GM21381 (cell line): Measurements from ENCODE around the gene SRP68.

Experiments
- ATAC-seq: cut with Tn5 transposase; IDR thresholded peaks from one replicate; pipeline ENCODE4 v1.9.1; 2021; ENCODE audit warnings: mild to moderate bottlenecking, moderate library complexity; ENCODE audit not compliant: unreplicated experiment

SRP68 gene

DNA sequence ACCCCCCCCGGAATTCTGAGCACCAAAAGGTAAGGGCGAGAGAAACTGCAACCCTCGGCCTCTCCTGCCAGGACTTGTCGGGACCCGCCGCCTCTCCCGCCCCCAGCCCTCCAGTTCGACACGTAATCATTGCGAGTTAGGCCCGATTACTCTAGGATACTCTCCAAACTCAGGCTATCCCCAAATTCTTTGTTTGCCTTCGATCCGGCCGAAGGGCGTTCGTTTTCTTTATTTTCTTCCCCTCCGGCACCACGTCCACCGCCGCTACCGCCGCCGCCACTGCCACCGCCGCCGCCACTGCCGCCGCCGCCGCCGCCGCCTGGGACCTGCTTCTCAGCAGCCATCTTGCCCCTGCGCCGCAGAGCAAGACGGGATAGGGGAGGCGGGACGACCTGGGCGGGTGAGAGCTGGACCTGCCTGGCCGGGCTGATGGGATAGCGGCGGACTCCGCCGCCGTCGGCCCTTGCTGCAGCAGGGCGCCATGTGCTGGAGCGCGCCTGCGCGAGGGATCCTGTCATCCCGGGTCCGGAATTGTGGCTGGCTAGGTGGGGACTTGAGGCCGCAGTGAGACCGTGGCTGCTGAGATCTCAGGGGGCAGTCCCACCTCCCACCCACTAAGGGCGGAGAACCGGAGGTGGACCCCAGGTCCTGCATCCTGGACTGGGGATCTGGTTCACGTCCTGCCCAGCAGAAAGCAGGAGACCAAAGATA is at the start of gene SRP68:
Gene SRP68 (minus strand): TSS at position 370 of the 711 bp plus-strand sequence. CDS start 26 bp downstream, at position 344.
- peak; percentile 94 for ATAC-seq

DNA sequence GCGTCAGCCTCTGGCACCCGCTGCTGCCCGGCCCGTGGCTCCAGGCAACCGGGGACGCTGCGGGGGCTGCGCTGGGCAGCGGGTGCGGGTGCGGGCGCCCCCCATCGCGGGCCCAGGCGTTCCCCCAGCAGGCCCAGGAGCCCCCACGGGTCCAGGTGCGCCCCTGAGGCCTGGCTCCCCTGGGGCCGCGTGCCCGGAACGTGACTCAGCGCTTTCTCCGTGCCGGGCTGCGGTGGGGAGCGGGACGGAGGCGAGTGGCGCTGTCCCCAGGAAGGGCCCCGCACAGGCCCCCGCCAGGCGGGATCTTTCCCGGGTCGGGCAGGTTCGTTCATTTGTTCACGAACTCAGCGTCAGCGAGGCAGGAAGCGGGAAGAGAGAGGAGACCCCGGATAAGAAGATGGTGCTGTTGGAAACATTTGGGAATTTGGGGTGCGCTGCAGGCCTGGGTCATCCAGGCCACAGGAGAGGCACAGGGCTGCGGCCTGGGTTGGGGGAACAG is 49.7 kb upstream of the SRP68 start:
- no peak for ATAC-seq

DNA sequence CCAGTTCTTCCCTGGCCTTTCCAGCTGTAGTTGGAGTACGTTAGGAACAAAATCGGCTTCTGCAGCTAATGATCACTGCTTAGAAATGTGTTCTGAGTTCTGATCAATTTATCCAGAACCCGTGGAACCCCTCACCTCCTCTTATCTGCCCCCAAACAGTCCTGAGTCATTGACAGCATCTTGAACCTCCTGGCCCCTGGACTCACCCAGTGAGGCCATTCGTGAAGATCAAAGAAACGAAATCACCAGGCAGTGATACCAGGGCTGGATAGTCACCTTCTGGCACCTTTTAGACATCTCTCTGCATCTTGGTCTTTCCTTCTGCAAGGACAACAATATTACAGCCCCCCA is 48.3 kb upstream of the SRP68 start:
- ATAC-seq: no peak

DNA sequence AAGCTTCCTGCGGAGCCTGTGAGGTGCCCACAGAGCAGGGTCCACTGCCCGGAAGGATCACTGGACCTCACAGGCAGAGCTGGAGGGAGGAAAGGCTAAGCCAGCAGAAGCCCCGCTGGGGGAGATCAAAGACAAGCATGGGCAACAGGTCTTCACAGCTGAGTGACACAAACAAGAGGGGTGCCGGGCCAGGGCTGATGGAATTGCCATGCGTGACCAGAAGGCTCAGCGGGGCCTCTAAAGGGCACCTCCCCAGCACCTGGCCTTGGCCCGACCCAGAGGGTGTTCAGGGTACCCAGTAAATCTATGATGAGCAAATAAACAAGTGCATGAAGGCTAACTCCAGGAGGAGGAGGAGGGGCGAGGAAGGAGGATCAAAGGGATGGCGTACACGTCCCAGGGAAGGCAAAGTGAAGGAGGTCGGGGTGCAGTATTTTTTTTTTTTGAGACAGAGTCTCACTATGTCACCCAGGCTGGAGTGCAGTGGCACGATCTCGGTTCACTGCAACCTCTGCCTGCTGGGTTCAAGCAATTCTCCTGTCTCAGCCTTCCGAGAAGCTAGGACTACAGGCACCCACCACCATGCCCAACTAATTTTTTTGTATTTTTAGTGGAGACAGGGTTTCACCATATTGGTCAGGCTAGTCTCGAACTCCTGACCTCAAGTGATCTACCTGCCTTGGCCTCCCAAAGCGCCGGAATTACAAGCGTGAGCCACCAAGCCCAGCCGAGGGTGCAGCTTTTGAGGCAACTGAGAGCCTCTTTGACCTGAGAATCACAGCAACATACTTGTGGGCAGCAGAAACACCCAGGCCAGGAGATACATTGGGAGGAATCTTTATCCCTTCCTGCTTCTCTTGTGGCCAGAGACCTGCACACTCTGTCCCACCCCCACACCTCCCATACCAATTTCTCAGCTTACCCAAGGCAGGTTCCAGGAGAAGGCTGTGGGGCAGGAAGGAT is 47.4 kb upstream of the SRP68 start:
- no peak for ATAC-seq

DNA sequence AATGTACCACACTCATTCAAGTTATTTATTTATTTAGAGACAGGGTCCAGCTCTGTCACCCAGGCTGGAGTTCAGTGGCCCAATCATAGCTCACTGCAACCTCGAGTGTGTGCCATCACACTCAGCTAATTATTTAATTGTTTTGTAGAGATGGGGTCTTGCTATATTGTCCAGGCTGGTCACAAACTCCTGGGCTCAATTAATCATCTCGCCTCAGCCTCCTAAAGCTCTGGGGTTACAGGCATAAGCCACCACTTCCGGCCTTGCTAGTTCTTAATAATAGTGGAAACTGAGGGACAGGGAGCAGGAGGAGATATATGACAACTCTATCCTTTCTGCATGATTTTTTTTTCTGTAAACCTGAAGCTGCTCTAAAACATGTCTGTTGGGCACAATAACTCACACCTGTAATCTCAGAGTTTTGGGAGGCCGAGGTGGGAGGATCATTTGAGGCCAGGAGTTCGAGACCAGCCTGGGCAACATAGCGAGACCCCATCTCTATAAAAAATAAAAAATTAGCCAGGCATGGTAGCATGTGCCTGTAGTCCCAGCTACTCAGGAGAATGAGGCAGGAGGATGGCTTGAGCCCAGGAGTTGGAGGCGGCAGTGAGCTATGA is 42.9 kb upstream of the SRP68 start:
- no peak for ATAC-seq

DNA sequence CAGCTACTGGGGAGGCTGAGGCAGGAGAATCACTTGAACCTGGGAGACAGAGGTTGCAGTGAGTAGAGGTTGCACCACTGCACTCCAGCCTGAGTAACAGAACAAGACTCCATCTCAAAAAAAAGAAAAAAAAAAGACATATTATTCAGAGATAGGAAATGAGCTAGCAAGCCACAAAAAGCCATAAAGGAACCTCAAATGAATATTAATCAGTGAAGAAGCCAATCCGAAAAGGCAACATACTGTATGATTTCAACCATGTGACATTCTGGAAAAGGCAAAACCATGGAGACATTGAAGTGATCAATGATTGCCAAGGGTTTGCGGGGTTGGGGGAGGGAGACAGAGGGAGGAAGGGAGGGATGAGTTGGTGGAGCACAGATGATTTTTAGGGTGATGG is 39.6 kb upstream of the SRP68 start:
- no peak for ATAC-seq

DNA sequence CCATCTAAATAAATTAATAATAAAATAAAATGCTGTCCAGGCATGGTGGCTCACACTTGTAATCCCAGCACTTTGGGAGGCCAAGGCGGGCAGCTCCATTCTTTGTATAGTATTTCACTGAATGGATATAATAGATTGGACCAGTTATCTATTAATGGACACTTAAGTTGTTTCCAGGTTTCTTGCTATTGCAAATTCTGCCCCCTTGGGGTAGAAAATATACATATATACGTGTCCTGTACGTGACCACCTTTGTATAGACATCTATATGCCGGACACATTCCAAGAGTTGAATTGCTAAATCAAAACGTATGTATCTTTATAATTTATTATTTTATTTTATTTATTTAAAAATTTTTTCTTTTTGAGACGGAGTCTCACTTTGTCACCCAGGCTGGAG is 35.2 kb upstream of the SRP68 start:
- ATAC-seq: no peak

DNA sequence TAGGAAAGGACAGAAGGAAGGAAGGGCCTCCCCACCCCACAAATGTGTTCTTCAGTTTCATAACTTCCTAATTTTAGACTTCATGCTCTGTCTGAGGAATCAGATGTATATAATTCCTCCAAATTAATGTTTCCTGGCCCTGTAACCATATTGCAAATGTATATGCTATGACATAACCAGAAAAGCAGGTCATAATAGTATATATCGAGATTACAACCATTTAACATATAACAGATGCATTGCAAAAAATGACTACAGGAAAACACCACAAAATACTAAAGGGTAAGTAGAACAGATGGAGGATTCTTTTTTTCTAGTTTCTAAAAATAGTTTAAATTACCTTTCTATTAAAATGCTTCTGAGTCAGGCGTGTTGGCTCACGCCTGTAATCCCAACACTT is 34.4 kb upstream of the SRP68 start:
- no peak for ATAC-seq

DNA sequence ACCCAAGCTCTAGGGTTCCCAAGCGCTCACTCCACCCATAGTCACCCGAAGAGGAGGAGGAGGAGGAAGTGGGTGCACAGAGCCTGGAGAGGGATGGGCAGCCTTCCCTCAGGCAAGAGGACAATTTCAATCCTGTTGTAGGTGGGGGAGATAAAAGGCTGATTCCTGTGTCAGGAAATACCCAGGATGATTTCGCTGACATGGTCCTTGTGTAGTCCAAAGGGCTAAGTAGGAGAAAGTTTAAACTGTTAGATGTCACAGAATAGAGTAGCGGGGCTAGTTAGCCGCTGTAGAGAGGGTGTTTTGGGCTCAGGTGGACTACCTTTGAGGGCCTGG is 32.5 kb upstream of the SRP68 start:
- no peak for ATAC-seq

DNA sequence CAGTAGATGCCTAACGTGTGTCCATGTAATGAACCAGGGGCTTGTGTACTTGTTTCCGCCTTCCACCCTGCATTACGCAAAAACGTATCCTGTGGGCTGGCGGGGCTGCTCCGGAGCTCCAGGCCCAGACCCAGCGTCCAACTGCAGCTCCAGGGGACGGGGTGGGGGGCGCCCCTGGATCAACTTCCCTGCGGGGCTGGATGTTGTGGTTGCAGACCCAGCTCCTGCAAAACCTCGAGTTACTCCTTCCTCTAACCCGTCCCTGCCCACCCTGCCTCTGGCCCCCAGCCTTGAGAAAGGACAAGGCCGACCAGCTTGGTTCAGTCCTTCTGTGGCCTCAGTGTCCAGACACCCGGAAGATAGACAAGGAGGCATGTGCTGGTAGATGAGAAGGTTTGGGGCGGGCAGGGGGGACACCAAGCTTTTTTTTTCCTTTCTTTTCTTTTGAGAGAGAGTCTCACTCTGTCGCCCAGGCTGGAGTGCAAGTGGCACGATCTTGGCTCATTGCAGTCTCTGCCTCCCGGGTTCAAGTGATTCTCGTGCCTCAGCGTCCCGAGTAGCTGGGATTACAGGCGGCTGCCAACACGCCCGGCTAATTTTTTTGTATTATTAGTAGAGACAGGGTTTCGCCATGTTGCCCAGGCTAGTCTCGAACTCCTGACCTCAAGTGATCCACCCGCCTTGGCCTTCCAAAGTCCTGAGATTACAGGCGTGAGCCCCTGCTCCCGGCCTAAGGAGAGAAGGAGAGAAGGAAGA is 32.0 kb upstream of the SRP68 start:
- ATAC-seq: no peak

DNA sequence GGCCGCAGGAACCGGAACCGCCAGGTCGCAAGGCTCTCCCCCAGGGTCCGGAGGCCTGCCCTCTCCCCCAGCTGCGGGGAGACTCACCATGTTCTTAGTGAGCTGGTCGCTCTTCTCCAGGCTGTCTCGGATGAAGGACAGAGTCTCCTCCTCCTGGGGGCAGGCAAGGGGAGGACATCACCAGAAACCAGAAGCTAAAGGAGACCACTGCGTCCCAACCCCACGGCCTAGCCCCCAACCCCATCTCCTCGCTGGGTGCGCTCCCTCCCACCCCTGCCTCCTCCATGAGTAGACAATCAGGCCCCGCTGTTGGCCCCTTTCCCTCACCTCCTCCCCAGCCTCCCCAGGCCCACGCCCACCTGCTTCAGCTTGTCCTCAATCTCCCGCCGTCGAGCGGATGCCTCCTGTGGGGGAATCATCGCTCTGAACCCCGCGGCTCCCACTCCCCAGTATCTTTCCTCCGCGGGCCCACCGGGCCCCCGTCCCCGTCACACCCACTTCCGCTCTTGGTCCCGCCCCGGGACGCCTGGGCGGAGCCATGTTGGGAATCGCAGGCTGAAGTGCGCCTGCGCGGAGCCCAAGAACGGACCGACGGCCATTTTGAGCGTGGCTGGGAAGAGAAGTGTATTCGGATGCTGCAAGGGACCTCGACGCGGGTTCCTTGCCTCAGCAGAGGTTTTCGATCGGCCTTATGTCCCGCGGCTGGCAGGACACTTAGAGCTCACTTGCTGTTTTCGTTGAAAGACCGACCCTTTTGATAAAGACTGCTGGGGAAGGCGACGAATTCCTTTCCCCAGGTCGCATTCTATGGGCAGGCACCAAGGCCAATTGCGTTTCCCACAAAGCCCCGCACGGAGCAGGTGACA is 31.2 kb upstream of the SRP68 start, which contains the start of gene EXOC7:
Gene EXOC7 (minus strand): TSS at position 514 of the 866 bp plus-strand sequence. CDS start 95 bp downstream, at position 419.
- peak; percentile 87 for ATAC-seq

DNA sequence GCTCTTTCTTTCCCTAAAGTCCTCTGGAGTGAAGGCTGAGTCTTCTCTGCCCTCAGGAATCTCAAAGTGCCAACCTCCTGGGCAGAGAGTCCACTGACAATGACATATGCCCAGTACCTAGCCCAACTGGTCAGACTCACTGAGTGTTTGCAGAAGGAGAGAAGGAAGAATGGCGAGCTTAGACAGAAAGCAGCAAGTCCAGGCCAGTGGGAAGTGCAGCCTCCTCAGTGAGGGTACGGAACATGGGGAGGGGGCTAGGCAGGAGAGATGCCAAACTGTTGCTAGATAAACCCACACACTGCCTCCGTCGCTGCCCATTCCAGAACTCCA is 30.6 kb upstream of the SRP68 start:
- ATAC-seq: no peak

DNA sequence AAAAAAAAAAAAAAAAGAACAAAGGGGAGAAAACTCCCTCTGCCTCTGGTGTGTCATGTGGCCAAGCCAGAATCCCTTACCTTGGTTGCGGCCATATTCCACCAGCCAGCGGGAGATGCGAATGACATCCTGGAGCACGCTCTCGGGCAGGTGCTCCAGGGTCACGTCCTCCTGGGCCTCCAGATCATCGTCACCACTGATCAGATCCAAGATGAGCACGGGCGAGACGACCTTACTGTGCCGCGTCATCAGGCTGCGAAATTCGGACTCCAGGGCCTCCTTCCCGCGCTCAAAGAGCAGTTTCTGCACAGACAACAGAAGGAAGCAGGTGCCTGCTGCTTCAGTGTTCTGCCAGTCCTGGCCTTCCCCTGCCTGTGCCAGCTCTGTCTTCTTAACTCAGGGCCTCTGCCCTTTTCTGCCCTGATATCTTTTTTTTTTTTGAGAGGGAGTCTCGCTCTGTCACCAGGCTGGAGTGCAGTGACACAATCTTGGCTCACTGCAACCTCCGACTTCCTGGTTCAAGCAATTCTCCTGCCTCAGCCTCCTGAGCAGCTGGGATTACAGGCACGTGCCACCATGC is 25.5 kb upstream of the SRP68 start:
- ATAC-seq: no peak

DNA sequence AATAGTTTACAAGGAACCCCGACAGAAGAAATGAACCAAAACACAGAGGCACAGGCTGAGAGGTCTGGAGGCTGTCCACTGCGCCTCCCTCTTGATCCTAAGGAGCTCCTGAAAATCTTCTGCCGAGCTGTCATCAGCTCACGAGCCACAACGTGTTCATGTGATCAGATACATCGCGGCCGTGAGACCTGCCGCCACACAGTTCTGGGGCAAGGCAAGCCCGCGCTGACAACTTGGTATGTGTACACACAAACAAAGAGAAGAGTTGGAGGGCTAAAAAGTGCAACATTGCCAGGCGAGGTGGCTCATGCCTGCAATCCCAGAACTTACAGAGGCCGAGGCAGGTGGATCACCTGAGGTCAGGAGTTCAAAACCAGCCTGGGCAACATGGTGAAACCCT is 23.6 kb upstream of the SRP68 start:
- ATAC-seq: no peak

DNA sequence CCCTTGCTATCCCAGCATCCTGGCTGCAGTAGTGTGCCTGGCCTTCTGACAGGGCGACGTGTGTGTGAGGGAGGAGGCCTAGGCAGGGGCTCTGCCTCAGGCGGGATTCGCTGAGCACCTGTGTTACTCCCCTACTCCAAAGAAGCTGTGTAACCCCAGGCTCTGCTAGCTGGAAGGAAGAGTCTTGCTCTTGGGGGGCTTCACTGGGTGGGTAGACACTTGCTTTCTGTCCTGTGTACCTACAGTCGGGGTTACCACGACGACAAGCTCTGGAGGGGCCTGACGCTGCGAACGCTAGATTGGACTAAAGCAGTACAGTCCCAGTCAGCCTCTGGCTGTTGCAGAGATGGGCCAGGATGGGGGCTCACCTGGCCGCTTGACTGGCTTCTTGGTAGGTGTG is 21.7 kb upstream of the SRP68 start:
- ATAC-seq: no peak

DNA sequence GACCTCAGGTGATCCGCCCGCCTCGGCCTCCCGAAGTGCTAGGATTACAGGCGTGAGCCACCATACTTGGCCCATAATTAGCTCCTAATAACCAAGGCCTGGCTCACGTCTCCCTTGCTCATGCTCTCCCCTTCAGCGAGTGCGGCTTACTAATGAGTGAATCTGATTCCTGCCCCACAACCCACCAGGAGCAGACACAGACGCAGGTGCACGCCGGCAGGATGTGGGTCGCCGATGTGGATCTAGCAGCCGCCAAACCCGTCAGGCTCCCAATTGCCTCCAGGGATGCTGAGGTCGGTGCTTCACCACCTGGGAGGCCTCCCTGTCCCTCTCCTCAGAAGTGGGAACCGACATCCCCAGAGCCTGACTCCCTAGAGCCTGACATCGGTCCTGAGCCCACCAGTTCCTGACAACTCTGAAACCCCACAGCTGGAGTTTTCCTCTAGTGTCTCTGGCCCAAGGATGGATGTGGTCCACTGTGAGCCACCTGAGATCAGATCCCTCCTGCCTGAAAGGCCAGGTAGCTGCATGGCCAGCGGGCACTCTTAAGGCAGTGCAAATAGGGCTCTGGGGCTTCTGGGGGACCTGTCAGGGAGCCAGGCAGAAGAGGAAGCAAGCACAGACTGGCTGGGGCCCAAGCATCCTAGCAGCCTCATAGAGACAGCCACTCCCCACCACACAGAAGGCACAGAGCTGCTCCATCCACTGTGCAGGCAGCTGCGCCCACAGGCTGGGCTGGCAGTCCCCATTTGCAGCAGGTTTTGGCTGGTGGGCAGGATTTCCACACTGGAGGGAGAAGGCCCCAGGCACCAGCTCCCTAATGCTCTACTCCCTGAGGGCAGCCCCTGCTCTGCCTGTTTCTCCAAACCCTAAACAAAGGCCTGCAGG is 20.5 kb upstream of the SRP68 start:
- no peak for ATAC-seq

DNA sequence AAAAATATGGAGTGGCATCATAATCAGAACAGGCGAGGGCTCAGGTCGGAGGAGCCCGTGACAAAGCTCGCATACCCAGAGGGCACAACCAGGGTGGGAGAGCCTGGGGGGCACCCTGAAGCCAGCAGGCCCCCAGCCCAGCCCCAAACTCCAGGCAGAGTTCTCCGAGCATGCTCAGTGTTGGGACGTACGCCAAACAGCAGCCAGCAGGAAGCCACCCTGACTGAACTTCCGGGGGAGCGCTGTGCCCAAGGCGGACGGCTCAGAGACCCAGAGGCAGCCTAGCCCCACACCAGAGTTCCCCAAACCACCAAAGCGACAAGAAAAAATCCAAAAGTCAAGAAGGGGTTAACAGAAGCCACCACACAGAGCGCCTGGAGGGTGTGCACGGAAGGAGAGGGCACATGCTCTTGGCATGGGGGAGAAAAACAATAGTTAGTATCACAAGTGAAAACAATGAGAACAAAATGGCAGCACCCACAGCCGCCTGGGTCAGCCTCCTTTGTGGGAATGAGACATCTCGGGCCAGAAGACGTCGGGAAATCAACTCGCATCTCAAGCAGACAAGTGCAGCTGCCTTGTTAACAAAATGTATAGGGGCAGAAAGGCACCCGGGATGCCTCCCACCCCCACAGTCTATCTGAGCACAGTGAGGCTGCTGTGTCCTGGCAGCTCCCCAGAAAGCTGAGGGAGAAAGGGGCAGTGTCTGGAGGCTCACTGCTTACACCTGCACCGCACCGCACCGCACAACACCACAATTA is 19.4 kb upstream of the SRP68 start:
- no peak for ATAC-seq
